Hematopoietic multipotent progenitor cell treated with erythropoietin and hydrocortisone succinate and interleukin-3 and kit ligand, for 17 days (in vitro differentiated cells): ENCODE data around the gene RGS17.

Source experiments
- DNase-seq: peaks from one replicate; pipeline ENCODE4 v3.0.0-alpha.2; 2015; ENCODE audit warnings: low spot score

RGS17 gene

GRCh38 chr6:153083869-153084268 lies 47.2 kb downstream of the RGS17 start:
- no peak for DNase-seq

GRCh38 chr6:153081914-153082313 lies 49.2 kb downstream of the RGS17 start:
- no peak for DNase-seq

GRCh38 chr6:153076431-153076830 lies 54.7 kb downstream of the RGS17 start:
- no peak for DNase-seq

GRCh38 chr6:153074761-153075160 lies 56.3 kb downstream of the RGS17 start:
- no peak for DNase-seq

- no peak for DNase-seq
Observed at GRCh38 chr6:153073841-153074240, 57.2 kb downstream of the RGS17 start.

- DNase-seq, result no peak
Observed at GRCh38 chr6:153070756-153071155, 60.3 kb downstream of the RGS17 start.

- no peak for DNase-seq
Observed at GRCh38 chr6:153069897-153070296, 61.2 kb downstream of the RGS17 start.

GRCh38 chr6:153065222-153065621 lies 65.9 kb downstream of the RGS17 start:
- no peak for DNase-seq

- no peak for DNase-seq
Observed at GRCh38 chr6:153063936-153064335, 67.1 kb downstream of the RGS17 start.

- no peak for DNase-seq
Observed at GRCh38 chr6:153062516-153062915, 68.6 kb downstream of the RGS17 start.

GRCh38 chr6:153059757-153060156 lies 71.3 kb downstream of the RGS17 start:
- no peak for DNase-seq

GRCh38 chr6:153059311-153059710 lies 71.8 kb downstream of the RGS17 start:
- DNase-seq, result no peak

- no peak for DNase-seq
Observed at GRCh38 chr6:153058909-153059308, 72.2 kb downstream of the RGS17 start.

- no peak for DNase-seq
Observed at GRCh38 chr6:153058291-153058690, 72.8 kb downstream of the RGS17 start.

- DNase-seq, result no peak
Observed at GRCh38 chr6:153056308-153056707, 74.8 kb downstream of the RGS17 start.

GRCh38 chr6:153051801-153052200 lies 79.3 kb downstream of the RGS17 start:
- no peak for DNase-seq

GRCh38 chr6:153048631-153049030 lies 82.5 kb downstream of the RGS17 start:
- no peak for DNase-seq

GRCh38 chr6:153047386-153047785 lies 83.7 kb downstream of the RGS17 start:
- DNase-seq, result no peak

- DNase-seq, result no peak
Observed at GRCh38 chr6:153045271-153045670, 85.8 kb downstream of the RGS17 start.

GRCh38 chr6:153044295-153044694 lies 86.8 kb downstream of the RGS17 start:
- no peak for DNase-seq

- no peak for DNase-seq
Observed at GRCh38 chr6:153043719-153044118, 87.4 kb downstream of the RGS17 start.

- no peak for DNase-seq
Observed at GRCh38 chr6:153038378-153039057, 92.6 kb downstream of the RGS17 start.

- DNase-seq, result no peak
Observed at GRCh38 chr6:153034139-153034538, 96.9 kb downstream of the RGS17 start.

- no peak for DNase-seq
Observed at GRCh38 chr6:153032255-153032882, 98.7 kb downstream of the RGS17 start.
